ENCODE results near the gene NUCKS1.

NUCKS1 gene

GRCh38 chr1:205716371-205717132, 33.4 kb downstream of the NUCKS1 start:
- ChIA-PET POLR2A (interaction anchor here (0.6 kb wide), 1 partner anchor 59 kb away, joined by 3 read pairs; no protein-coding TSS in a partner anchor), CTCF (interaction anchor here (1.1 kb wide), 1 partner anchor 16 kb away, joined by 3 read pairs; no protein-coding TSS in a partner anchor)
- no peak overlapping the region for H3K4me3 ChIP-seq (ENCODE audit: low read depth, low read length)
- no peak for DNase-seq (ENCODE audit: low read depth, low spot score)
- TF ChIP-seq, protein P1, sequence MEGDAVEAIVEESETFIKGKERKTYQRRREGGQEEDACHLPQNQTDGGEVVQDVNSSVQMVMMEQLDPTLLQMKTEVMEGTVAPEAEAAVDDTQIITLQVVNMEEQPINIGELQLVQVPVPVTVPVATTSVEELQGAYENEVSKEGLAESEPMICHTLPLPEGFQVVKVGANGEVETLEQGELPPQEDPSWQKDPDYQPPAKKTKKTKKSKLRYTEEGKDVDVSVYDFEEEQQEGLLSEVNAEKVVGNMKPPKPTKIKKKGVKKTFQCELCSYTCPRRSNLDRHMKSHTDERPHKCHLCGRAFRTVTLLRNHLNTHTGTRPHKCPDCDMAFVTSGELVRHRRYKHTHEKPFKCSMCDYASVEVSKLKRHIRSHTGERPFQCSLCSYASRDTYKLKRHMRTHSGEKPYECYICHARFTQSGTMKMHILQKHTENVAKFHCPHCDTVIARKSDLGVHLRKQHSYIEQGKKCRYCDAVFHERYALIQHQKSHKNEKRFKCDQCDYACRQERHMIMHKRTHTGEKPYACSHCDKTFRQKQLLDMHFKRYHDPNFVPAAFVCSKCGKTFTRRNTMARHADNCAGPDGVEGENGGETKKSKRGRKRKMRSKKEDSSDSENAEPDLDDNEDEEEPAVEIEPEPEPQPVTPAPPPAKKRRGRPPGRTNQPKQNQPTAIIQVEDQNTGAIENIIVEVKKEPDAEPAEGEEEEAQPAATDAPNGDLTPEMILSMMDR (IDR thresholded peaks at IDR 0.05; ENCODE audit: insufficient read depth, low read length, missing control alignments) = no peak

GRCh38 chr1:205715628-205716027, 34.4 kb downstream of the NUCKS1 start:
- TF ChIP-seq, protein P1 (IDR thresholded peaks at IDR 0.05; ENCODE audit: insufficient read depth, low read length, missing control alignments) = no peak
- no peak overlapping the region for H3K4me3 ChIP-seq (ENCODE audit: low read depth, low read length)
- no peak for DNase-seq (ENCODE audit: low read depth, low spot score)
- CTCF ChIA-PET = interaction anchor here (7.4 to 10.0 kb wide), 5 partner anchors 15 to 124 kb away, joined by 68 to 461 read pairs (median 141); partner anchors contain the start of gene SLC45A3
- POLR2A ChIA-PET = no interaction called here

DNA sequence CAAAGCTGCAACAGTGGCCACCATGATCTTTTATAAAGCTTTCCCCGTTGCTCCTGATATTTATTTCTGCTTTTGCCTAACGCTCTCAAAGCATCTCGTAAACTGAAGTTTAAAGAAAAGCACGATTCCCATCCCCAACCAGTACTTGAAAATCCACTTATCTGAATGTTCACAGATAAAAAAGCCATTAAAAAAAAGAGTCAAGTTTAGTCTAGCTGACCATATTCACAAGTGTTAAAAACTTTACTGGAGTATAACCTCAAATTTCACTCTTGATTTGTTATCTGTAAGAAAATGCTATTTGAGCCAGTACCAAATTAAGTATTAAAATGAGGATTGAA, 35.1 kb downstream of the NUCKS1 start:
- DNase-seq (ENCODE audit: low read depth, low spot score) = no peak
- CTCF ChIA-PET = interaction anchor here (1.2 to 10.0 kb wide), 6 partner anchors 10 to 123 kb away, joined by 3 to 461 read pairs (median 136); partner anchors contain the start of gene SLC45A3
- H3K4me3 ChIP-seq (ENCODE audit: low read depth, low read length) = no peak overlapping the region
- POLR2A ChIA-PET = no interaction called here
- TF ChIP-seq, protein P1 (IDR thresholded peaks at IDR 0.05; ENCODE audit: insufficient read depth, low read length, missing control alignments) = no peak

- ChIA-PET CTCF (interaction anchor here (1.1 to 10.0 kb wide), 8 partner anchors 9 to 263 kb away, joined by 3 to 461 read pairs (median 100); partner anchors contain the start of gene SLC45A3), POLR2A (no interaction called here)
- H3K4me3 ChIP-seq (ENCODE audit: low read depth, low read length) = no peak overlapping the region
- DNase-seq (ENCODE audit: low read depth, low spot score) = no peak
- TF ChIP-seq, protein P1 (IDR thresholded peaks at IDR 0.05; ENCODE audit: insufficient read depth, low read length, missing control alignments) = no peak
Measured at GRCh38 chr1:205714190-205714905, 35.6 kb downstream of the NUCKS1 start.

GRCh38 chr1:205711105-205712048, 38.6 kb downstream of the NUCKS1 start:
- TF ChIP-seq, protein P1 (IDR thresholded peaks at IDR 0.05; ENCODE audit: insufficient read depth, low read length, missing control alignments) = peak; percentile 77
- POLR2A ChIA-PET = no interaction called here
- CTCF ChIA-PET = interaction anchor here (0.7 to 10.0 kb wide), 29 partner anchors 14 to 266 kb away, joined by 3 to 461 read pairs (median 5); partner anchors contain the start of genes ELK4 and SLC45A3
- DNase-seq (ENCODE audit: low read depth, low spot score) = peak; percentile 31
- H3K4me3 ChIP-seq (ENCODE audit: low read depth, low read length) = no peak overlapping the region
